Sigmoid colon (tissue), 4 donors: ENCODE measurements around the gene ARNT2.

ENCODE experiments used
- CTCF ChIP-seq, 4 experiments: fragments of 450-650 bp in 3 of 4; fragments of 200-600 bp in 1 of 4; IDR thresholded peaks; one replicate each; pipeline ENCODE4 v1.5.1; 2016 to 2019; ENCODE audit warnings: antibody characterized with exemption in 4 of 4, mild to moderate bottlenecking in 3 of 4, moderate library complexity in 2 of 4
- EP300 ChIP-seq, 4 donors: sonication (generic); formaldehyde crosslinking; IDR thresholded peaks; one replicate each; pipeline ENCODE4 v1.6.1; 2017; ENCODE audit warnings: antibody characterized with exemption in 4 of 4

GRCh38 chr15:80401456-80401855, 2.7 kb upstream of the ARNT2 start:
- no peak for TF ChIP-seq CTCF (IDR thresholded peaks at IDR 0.05)
- TF ChIP-seq EP300 (IDR thresholded peaks at IDR 0.05) = no peak
